ENCODE data around the gene SNX20.

Gene SNX20

GRCh38 chr16:50719401-50720337, 38.6 kb upstream of the SNX20 start:
- Histone ChIP-seq H3K4me3 (ENCODE audit: low read depth, low read length) (no peak overlapping the region), H3K27me3 (replicated peaks) (no peaks in the 10 kb centered on the region), H3K36me3 (replicated peaks) (no peaks in the 10 kb centered on the region), H3K27ac (no peak overlapping the region)
- DNase-seq = no peak
- TF ChIP-seq CTCF (IDR thresholded peaks at IDR 0.05; ENCODE audit: low read depth, low read length, missing control alignments) = no peak
- in situ Hi-C loops (cut with HindIII; ENCODE audit: low pct_ligation_motif_present, low sequenced_read_pairs) = no loop called here

- no peaks in the 10 kb centered on the region for H3K36me3 ChIP-seq (replicated peaks)
- in situ Hi-C loops (cut with HindIII; ENCODE audit: low pct_ligation_motif_present, low sequenced_read_pairs) = no loop called here
- no peak for TF ChIP-seq CTCF (IDR thresholded peaks at IDR 0.05; ENCODE audit: low read depth, low read length, missing control alignments)
- no peak for DNase-seq
- H3K4me3 ChIP-seq (ENCODE audit: low read depth, low read length) = no peak overlapping the region
- no peaks in the 10 kb centered on the region for H3K27me3 ChIP-seq (replicated peaks)
- no peak overlapping the region for H3K27ac ChIP-seq
Measured at GRCh38 chr16:50718761-50719400, 37.8 kb upstream of the SNX20 start.

DNA sequence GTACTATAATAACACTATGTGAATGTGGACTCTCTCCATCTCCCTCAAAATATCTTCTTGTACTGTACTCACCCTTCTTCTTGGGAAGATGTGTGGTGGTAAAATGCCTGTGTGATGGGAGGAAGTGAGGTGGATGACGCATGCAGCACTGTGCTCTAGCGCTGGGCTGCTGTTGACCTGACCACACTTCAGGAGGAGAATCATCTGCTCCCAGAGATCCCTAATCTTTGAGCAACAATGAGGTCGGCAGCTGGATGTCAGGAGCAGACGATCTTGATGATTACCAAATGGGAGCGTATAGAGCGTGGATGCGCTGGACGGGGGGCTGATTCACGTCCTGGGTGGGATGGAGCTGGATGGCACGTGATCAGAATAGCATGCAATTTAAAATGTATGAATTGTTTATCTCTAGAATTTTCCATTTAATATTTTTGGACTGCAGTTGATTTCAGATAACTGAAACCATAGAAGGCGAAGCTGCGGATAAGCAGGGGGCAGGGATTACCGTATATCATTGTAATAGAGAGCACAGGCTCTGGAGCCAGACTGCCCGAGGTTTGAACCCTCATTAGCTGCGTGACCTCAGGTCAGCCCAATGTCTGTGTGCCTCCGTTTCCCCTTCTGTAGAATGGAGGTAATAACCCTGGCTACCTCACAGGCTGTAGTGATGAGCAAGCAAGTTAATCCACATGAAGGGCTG, 37.1 kb upstream of the SNX20 start:
- in situ Hi-C loops (cut with HindIII; ENCODE audit: low pct_ligation_motif_present, low sequenced_read_pairs) = no loop called here
- no peak overlapping the region for H3K4me3 ChIP-seq (ENCODE audit: low read depth, low read length)
- DNase-seq = no peak
- H3K27me3 ChIP-seq (replicated peaks) = no peaks in the 10 kb centered on the region
- no peaks in the 10 kb centered on the region for H3K36me3 ChIP-seq (replicated peaks)
- no peak for TF ChIP-seq CTCF (IDR thresholded peaks at IDR 0.05; ENCODE audit: low read depth, low read length, missing control alignments)
- H3K27ac ChIP-seq = no peak overlapping the region

- Histone ChIP-seq H3K36me3 (replicated peaks) (no peaks in the 10 kb centered on the region), H3K4me3 (ENCODE audit: low read depth, low read length) (no peak overlapping the region), H3K27ac (no peak overlapping the region), H3K27me3 (replicated peaks) (no peaks in the 10 kb centered on the region)
- in situ Hi-C loops (cut with HindIII; ENCODE audit: low pct_ligation_motif_present, low sequenced_read_pairs) = no loop called here
- no peak for TF ChIP-seq CTCF (IDR thresholded peaks at IDR 0.05; ENCODE audit: low read depth, low read length, missing control alignments)
- DNase-seq = no peak
Measured at GRCh38 chr16:50717494-50717893, 36.4 kb upstream of the SNX20 start.

- Histone ChIP-seq H3K36me3 (replicated peaks) (no peaks in the 10 kb centered on the region), H3K27ac (no peak overlapping the region), H3K4me3 (ENCODE audit: low read depth, low read length) (no peak overlapping the region), H3K27me3 (replicated peaks) (no peaks in the 10 kb centered on the region)
- in situ Hi-C loops (cut with HindIII; ENCODE audit: low pct_ligation_motif_present, low sequenced_read_pairs) = no loop called here
- DNase-seq = no peak
- no peak for TF ChIP-seq CTCF (IDR thresholded peaks at IDR 0.05; ENCODE audit: low read depth, low read length, missing control alignments)
Measured at GRCh38 chr16:50717091-50717490, 36.0 kb upstream of the SNX20 start.

All from brain microvascular endothelial cell (primary cell).